HG03565 (cell line): ENCODE data around the gene CYP4A22.
A peak's percentile ranks its signal among the peaks of the same experiment; 100 is the strongest.
"Not testable (repeated sequence)": the region's sequence is repeated elsewhere in the genome, so short reads cannot be mapped to it uniquely, and the experiment has no call there.

ENCODE experiments used
- ATAC-seq: cut with Tn5 transposase; IDR thresholded peaks from one replicate; pipeline ENCODE4 v1.9.1; 2021; ENCODE audit warnings: mild to moderate bottlenecking, moderate library complexity; ENCODE audit not compliant: unreplicated experiment

Gene CYP4A22

GRCh38 chr1:47149162-47149561, 11.9 kb downstream of the CYP4A22 start:
- not testable (repeated sequence) for ATAC-seq

GRCh38 chr1:47156457-47156856, 19.2 kb downstream of the CYP4A22 start:
- ATAC-seq, result not testable (repeated sequence)

GRCh38 chr1:47157957-47158356, 20.7 kb downstream of the CYP4A22 start:
- not testable (repeated sequence) for ATAC-seq

GRCh38 chr1:47160716-47161115, 23.5 kb downstream of the CYP4A22 start:
- no peak for ATAC-seq

- no peak for ATAC-seq
Measured at GRCh38 chr1:47161298-47162040, 24.2 kb downstream of the CYP4A22 start.

GRCh38 chr1:47164552-47164951, 27.3 kb downstream of the CYP4A22 start:
- no peak for ATAC-seq

GRCh38 chr1:47172782-47173181, 35.5 kb downstream of the CYP4A22 start:
- no peak for ATAC-seq

GRCh38 chr1:47174656-47175020, 37.4 kb downstream of the CYP4A22 start:
- ATAC-seq, result no peak

GRCh38 chr1:47175227-47175934, 38.1 kb downstream of the CYP4A22 start:
- no peak for ATAC-seq

- ATAC-seq, result no peak
Measured at GRCh38 chr1:47178020-47178419, 40.8 kb downstream of the CYP4A22 start.

GRCh38 chr1:47178654-47179016, 41.4 kb downstream of the CYP4A22 start:
- no peak for ATAC-seq

GRCh38 chr1:47179017-47179987, 42.1 kb downstream of the CYP4A22 start:
- peak; percentile 92 for ATAC-seq

- ATAC-seq, result no peak
Measured at GRCh38 chr1:47179988-47180563, 42.8 kb downstream of the CYP4A22 start.

- ATAC-seq, result no peak
Measured at GRCh38 chr1:47180603-47181094, 43.4 kb downstream of the CYP4A22 start.

- no peak for ATAC-seq
Measured at GRCh38 chr1:47181095-47181954, 44.1 kb downstream of the CYP4A22 start.

- no peak for ATAC-seq
Measured at GRCh38 chr1:47181955-47182675, 44.9 kb downstream of the CYP4A22 start.

GRCh38 chr1:47182676-47183235, 45.5 kb downstream of the CYP4A22 start:
- ATAC-seq, result no peak

- no peak for ATAC-seq
Measured at GRCh38 chr1:47183308-47184089, 46.3 kb downstream of the CYP4A22 start.
